WTC11 (cell line): ENCODE measurements around the gene MAP3K5. TPM values are rescaled to one million over a fixed set of nuclear protein-coding genes. Genes with fewer than 3 reads are reported as not detected.

Source experiments
- ATAC-seq: fragments of 200-7000 bp; cut with Tn5 transposase; 2 replicates; pipeline ENCODE4 v1.10.0; 2021; ENCODE audit warnings: mild to moderate bottlenecking, moderate library complexity
- CTCF ChIA-PET: fragments of 300-600 bp; sonication (Branson Sonifier 250); formaldehyde crosslinking; loops from one replicate; lab custom pipeline; 2021; ENCODE audit warnings: antibody characterized with exemption; lab: Charles Lee
- POLR2A ChIA-PET: fragments of 350-600 bp; sonication (Branson Sonifier 250); formaldehyde crosslinking; loops from one replicate; lab custom pipeline; 2021; ENCODE audit warnings: antibody characterized with exemption; lab: Charles Lee
- DNase-seq: peaks from one replicate; pipeline ENCODE4 v3.0.0; 2021; ENCODE audit warnings: low spot score
- H3K27ac Mint-ChIP-seq: 2 replicates; pipeline ENCODE4 v1.8.0; 2021; ENCODE audit warnings: mixed read lengths
- H3K27me3 Mint-ChIP-seq: 2 replicates; pipeline ENCODE4 v1.8.0; 2021; ENCODE audit warnings: low read depth, mild to moderate bottlenecking, moderate library complexity, mixed read lengths
- H3K36me3 Mint-ChIP-seq: 2 replicates; pipeline ENCODE4 v1.8.0; 2021; ENCODE audit warnings: mixed read lengths
- H3K4me1 Mint-ChIP-seq: 2 replicates; pipeline ENCODE4 v1.8.0; 2022; ENCODE audit warnings: mixed read lengths
- H3K4me3 Mint-ChIP-seq: 2 replicates; pipeline ENCODE4 v1.8.0; 2021; ENCODE audit warnings: mild to moderate bottlenecking, moderate library complexity, mixed read lengths
- H3K9me3 Mint-ChIP-seq: 2 replicates; pipeline ENCODE4 v1.8.0; 2021; ENCODE audit warnings: mixed read lengths
- CBFB ChIP-seq: sonication (generic); formaldehyde crosslinking; IDR thresholded peaks from 2 replicates; pipeline ENCODE4 v1.8.1; 2022; ENCODE audit warnings: mild to moderate bottlenecking, low read depth, missing genetic modification reagents
- ESRRA ChIP-seq: sonication (generic); formaldehyde crosslinking; IDR thresholded peaks from 2 replicates; pipeline ENCODE4 v1.8.1; 2022; ENCODE audit warnings: mild to moderate bottlenecking, missing genetic modification reagents, borderline replicate concordance
- FOXK1 ChIP-seq: sonication (generic); formaldehyde crosslinking; IDR thresholded peaks from 2 replicates; pipeline ENCODE4 v1.8.0; 2022; ENCODE audit warnings: mild to moderate bottlenecking, moderate library complexity, missing genetic modification reagents
- JUN ChIP-seq: sonication (generic); formaldehyde crosslinking; IDR thresholded peaks from 2 replicates; pipeline ENCODE4 v1.8.0; 2023; ENCODE audit warnings: mild to moderate bottlenecking, missing genetic modification reagents
- NFE2L1 ChIP-seq: sonication (generic); formaldehyde crosslinking; IDR thresholded peaks from 2 replicates; pipeline ENCODE4 v1.8.1; 2023; ENCODE audit warnings: missing genetic modification reagents
- NR1H2 ChIP-seq: sonication (generic); formaldehyde crosslinking; IDR thresholded peaks from 2 replicates; pipeline ENCODE4 v1.9.0; 2021; ENCODE audit warnings: mild to moderate bottlenecking, moderate library complexity, missing genetic modification reagents
- NR3C1 ChIP-seq: sonication (generic); formaldehyde crosslinking; conservative IDR thresholded peaks from 2 replicates; pipeline ENCODE4 v1.8.1; 2023; ENCODE audit warnings: low read depth, mild to moderate bottlenecking, missing genetic modification reagents
- OVOL2 ChIP-seq: fragments of 250-450 bp; sonication (Bioruptor Pico); IDR thresholded peaks from 2 replicates; pipeline ENCODE4 v1.9.0; 2021; ENCODE audit warnings: mild to moderate bottlenecking, borderline replicate concordance
- SMAD4 ChIP-seq: sonication (generic); formaldehyde crosslinking; IDR thresholded peaks from 2 replicates; pipeline ENCODE4 v1.8.0; 2022; ENCODE audit warnings: mild to moderate bottlenecking, missing genetic modification reagents
- ZNF317 ChIP-seq: sonication (generic); formaldehyde crosslinking; IDR thresholded peaks from 2 replicates; pipeline ENCODE4 v1.8.1; 2023; ENCODE audit warnings: low read depth, mild to moderate bottlenecking, moderate library complexity, missing genetic modification reagents, borderline replicate concordance
- ZNF396 ChIP-seq: fragments of 250-450 bp; sonication (Bioruptor Pico); IDR thresholded peaks from 2 replicates; pipeline ENCODE4 v1.8.0; 2021; ENCODE audit warnings: mild to moderate bottlenecking, moderate library complexity, borderline replicate concordance
- ZNF671 ChIP-seq: fragments of 250-450 bp; sonication (Bioruptor Pico); IDR thresholded peaks from 2 replicates; pipeline ENCODE4 v1.8.0; 2021; ENCODE audit warnings: mild to moderate bottlenecking
- total RNA-seq: library from RNA; stranded (reverse); gene quantifications from 3 replicates; pipeline ENCODE4 v1.2.3, GENCODE V29; 2021
- TF ChIP-seq, protein P1 (sequence below): fragments of 250-450 bp; sonication (Bioruptor Pico); IDR thresholded peaks from 2 replicates; pipeline ENCODE4 v2.1.2; 2022; ENCODE audit warnings: mild to moderate bottlenecking, moderate library complexity
- TF ChIP-seq, protein P2 (sequence below): sonication (generic); formaldehyde crosslinking; IDR thresholded peaks from 2 replicates; pipeline ENCODE4 v1.8.1; 2022; ENCODE audit warnings: low read depth, missing genetic modification reagents, borderline replicate concordance
- TF ChIP-seq, protein P3 (sequence below): sonication (generic); formaldehyde crosslinking; IDR thresholded peaks from 2 replicates; pipeline ENCODE4 v1.8.1; 2023; ENCODE audit warnings: mild to moderate bottlenecking, missing genetic modification reagents
- TF ChIP-seq, protein P4 (sequence below): sonication (generic); formaldehyde crosslinking; IDR thresholded peaks from 2 replicates; pipeline ENCODE4 v1.8.1; 2022; ENCODE audit warnings: mild to moderate bottlenecking, missing genetic modification reagents, moderate library complexity, borderline replicate concordance
- TF ChIP-seq, protein P5 (sequence below): sonication (generic); formaldehyde crosslinking; IDR thresholded peaks from 2 replicates; pipeline ENCODE4 v1.8.1; 2022; ENCODE audit warnings: mild to moderate bottlenecking, moderate library complexity, missing genetic modification reagents

The MAP3K5 gene
- total RNA-seq, 1 experiment from 2014 or later = 1.6 TPM

DNA sequence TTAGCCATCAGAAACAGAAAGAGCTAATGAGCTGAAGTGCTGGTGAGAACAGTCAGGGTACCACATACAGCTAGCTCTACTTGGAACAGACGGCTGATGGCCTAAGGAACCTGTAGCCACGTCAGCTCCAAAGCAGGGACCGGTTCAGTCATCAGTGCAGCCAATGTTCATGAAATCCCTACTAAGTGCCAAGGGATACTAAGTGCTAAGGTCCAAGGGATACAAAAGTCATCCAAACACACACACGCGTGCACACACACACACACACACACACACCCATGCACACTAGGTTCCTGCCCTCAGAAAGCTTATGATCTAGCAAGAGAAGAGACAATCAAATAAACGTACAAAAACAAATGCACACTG, 53.6 kb downstream of the MAP3K5 start (continued):
- TF ChIP-seq NFE2L1 (CRISPR knock-in tag) = no peak
- TF ChIP-seq SMAD4 (CRISPR knock-in tag) = no peak
- TF ChIP-seq, protein P1, sequence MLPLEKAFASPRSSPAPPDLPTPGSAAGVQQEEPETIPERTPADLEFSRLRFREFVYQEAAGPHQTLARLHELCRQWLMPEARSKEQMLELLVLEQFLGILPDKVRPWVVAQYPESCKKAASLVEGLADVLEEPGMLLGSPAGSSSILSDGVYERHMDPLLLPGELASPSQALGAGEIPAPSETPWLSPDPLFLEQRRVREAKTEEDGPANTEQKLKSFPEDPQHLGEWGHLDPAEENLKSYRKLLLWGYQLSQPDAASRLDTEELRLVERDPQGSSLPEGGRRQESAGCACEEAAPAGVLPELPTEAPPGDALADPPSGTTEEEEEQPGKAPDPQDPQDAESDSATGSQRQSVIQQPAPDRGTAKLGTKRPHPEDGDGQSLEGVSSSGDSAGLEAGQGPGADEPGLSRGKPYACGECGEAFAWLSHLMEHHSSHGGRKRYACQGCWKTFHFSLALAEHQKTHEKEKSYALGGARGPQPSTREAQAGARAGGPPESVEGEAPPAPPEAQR (CRISPR knock-in tag) = no peak
- TF ChIP-seq, protein P2, sequence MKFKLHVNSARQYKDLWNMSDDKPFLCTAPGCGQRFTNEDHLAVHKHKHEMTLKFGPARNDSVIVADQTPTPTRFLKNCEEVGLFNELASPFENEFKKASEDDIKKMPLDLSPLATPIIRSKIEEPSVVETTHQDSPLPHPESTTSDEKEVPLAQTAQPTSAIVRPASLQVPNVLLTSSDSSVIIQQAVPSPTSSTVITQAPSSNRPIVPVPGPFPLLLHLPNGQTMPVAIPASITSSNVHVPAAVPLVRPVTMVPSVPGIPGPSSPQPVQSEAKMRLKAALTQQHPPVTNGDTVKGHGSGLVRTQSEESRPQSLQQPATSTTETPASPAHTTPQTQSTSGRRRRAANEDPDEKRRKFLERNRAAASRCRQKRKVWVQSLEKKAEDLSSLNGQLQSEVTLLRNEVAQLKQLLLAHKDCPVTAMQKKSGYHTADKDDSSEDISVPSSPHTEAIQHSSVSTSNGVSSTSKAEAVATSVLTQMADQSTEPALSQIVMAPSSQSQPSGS = no peak

DNA sequence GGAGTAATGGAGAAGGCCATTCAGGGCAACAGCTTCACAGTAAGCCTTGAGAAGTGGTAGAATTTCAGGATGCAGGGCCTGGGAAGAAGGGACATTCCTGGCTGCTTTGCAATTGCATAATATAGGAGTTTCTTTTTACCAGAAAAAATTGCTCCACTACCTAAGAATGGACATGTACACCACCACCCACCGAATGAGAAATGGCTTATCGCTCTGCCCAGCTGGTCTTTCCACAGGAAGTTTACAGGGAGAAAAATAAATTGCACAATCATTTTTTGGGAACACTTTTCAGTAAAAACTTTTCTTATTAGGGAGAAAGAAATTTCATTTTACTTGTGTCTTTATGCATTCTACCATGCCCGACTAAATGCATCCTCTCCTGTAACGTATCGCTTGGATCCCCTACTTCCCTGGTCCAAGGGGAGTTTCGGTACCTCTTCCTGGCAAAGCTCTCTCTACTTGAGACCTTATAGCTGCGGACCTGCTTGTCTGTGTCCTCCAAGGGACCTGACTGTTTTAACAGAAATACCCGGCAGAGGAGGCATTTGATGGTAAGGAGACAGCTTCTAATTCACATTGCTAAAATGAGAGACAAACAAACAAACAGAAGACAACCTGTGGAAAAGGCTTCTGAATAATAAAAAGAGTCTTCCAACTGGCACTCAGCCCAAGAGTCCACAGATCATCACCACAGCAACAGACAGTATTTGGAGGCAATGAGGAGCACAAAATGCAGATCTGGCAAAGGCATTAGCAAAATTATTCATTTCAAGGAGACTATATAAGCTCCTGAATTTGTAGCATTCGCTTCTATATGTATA, 54.2 kb downstream of the MAP3K5 start:
- DNase-seq (no peak), ATAC-seq (no peak)
- H3K4me3 Mint-ChIP-seq = no peak overlapping the region
- POLR2A ChIA-PET = no interaction called here
- H3K9me3 Mint-ChIP-seq = no peaks in the 10 kb centered on the region
- no peak overlapping the region for H3K27ac Mint-ChIP-seq
- CTCF ChIA-PET = interaction anchor here (1.1 to 1.4 kb wide), 3 partner anchors 53 to 94 kb away, joined by 3 to 5 read pairs (median 4); partner anchors contain the start of gene MAP3K5
- peaks cover 8% of the 10 kb centered on the region for H3K4me1 Mint-ChIP-seq
- no peaks in the 10 kb centered on the region for H3K36me3 Mint-ChIP-seq
- no peak for TF ChIP-seq OVOL2 (CRISPR knock-in tag)
- no peak for TF ChIP-seq CBFB (CRISPR knock-in tag)
- no peak for TF ChIP-seq FOXK1 (CRISPR knock-in tag)
- TF ChIP-seq, protein P3, sequence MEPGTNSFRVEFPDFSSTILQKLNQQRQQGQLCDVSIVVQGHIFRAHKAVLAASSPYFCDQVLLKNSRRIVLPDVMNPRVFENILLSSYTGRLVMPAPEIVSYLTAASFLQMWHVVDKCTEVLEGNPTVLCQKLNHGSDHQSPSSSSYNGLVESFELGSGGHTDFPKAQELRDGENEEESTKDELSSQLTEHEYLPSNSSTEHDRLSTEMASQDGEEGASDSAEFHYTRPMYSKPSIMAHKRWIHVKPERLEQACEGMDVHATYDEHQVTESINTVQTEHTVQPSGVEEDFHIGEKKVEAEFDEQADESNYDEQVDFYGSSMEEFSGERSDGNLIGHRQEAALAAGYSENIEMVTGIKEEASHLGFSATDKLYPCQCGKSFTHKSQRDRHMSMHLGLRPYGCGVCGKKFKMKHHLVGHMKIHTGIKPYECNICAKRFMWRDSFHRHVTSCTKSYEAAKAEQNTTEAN = no peak
- no peak for TF ChIP-seq NR3C1 (CRISPR knock-in tag)
- TF ChIP-seq, protein P4, sequence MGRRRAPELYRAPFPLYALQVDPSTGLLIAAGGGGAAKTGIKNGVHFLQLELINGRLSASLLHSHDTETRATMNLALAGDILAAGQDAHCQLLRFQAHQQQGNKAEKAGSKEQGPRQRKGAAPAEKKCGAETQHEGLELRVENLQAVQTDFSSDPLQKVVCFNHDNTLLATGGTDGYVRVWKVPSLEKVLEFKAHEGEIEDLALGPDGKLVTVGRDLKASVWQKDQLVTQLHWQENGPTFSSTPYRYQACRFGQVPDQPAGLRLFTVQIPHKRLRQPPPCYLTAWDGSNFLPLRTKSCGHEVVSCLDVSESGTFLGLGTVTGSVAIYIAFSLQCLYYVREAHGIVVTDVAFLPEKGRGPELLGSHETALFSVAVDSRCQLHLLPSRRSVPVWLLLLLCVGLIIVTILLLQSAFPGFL (CRISPR knock-in tag) = no peak
- TF ChIP-seq NR1H2 = no peak
- TF ChIP-seq, protein P5, sequence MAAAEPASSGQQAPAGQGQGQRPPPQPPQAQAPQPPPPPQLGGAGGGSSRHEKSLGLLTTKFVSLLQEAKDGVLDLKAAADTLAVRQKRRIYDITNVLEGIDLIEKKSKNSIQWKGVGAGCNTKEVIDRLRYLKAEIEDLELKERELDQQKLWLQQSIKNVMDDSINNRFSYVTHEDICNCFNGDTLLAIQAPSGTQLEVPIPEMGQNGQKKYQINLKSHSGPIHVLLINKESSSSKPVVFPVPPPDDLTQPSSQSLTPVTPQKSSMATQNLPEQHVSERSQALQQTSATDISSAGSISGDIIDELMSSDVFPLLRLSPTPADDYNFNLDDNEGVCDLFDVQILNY (CRISPR knock-in tag) = no peak
- no peak for TF ChIP-seq ESRRA (CRISPR knock-in tag)
- no peaks in the 10 kb centered on the region for H3K27me3 Mint-ChIP-seq

DNA sequence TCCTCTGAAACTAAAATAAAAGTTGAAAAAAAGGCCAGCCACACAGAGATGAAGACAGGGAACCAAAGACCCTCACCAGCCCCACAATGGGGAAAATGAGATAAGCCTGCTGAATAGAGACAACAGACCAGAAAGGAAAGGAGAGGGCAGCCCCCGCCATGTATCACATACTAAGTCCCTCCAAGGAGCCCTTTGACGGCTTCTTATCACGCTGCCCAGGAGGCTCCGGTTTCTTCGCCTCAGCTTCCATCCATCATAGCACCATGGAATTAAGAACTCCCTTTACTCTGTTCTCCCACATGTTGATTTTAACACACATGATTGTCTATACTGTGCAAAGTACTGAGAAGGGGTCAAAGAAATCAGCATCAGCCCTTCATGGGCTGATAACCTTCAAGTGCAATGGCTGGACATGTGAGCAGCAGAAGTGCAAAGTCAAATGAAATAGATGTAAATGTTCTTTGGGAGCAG, 54.9 kb downstream of the MAP3K5 start:
- Mint-ChIP-seq H3K27me3 (no peaks in the 10 kb centered on the region), H3K4me1 (peaks cover 8% of the 10 kb centered on the region), H3K36me3 (no peaks in the 10 kb centered on the region), H3K9me3 (no peaks in the 10 kb centered on the region), H3K27ac (no peak overlapping the region), H3K4me3 (no peak overlapping the region)
- no peak for ATAC-seq
- ChIA-PET CTCF (interaction anchor here (1.2 to 1.4 kb wide), 2 partner anchors 55 to 93 kb away, joined by 4 to 5 read pairs; partner anchors contain the start of gene MAP3K5), POLR2A (no interaction called here)
- TF ChIP-seq ZNF671 (CRISPR knock-in tag) (no peak), JUN (no peak), NFE2L1 (CRISPR knock-in tag) (no peak), ZNF317 (CRISPR knock-in tag) (no peak), ZNF396 (CRISPR knock-in tag) (no peak)
- no peak for DNase-seq
